Hepatocyte (in vitro differentiated cells): ENCODE measurements around the gene IKBKG.

ENCODE experiments used
- CTCF ChIP-seq: fragments of 200-600 bp; sonication (generic); IDR thresholded peaks from 2 replicates; pipeline ENCODE4 v1.5.1; 2016; ENCODE audit warnings: antibody characterized with exemption, mild to moderate bottlenecking; ENCODE audit not compliant: poor library complexity
- EZH2 ChIP-seq: fragments of 200-600 bp; sonication (generic); IDR thresholded peaks from 2 replicates; pipeline ENCODE4 v1.6.1; 2016; ENCODE audit warnings: antibody characterized with exemption, mild to moderate bottlenecking, borderline replicate concordance

GRCh38 chrX:154598656-154599055, 51.2 kb downstream of the IKBKG start:
- TF ChIP-seq CTCF: no peak
- TF ChIP-seq EZH2: no peak
